ENCODE measurements around the gene MTHFD2.

GRCh38 chr2:74259733-74260132 is 61.3 kb downstream of the MTHFD2 start:
- TF ChIP-seq CTCF (IDR thresholded peaks at IDR 0.05) (no peak), POLR2A (IDR thresholded peaks at IDR 0.05) (no peak)

Measured in heart left ventricle (tissue), 13 donors.